A549 (cell line): ENCODE results near the gene ERICH6B. TPM values are rescaled to one million over a fixed set of nuclear protein-coding genes. Genes with fewer than 3 reads are reported as not detected.

Experiments
- ATAC-seq, 2 experiments: fragments of 200-7000 bp in 1 of 2; fragments of >200 bp in 1 of 2; cut with Nextera tagmentation in 1 of 2; cut with Tn5 transposase in 1 of 2; 3 replicates each; pipeline versions ENCODE4 v1.8.0 to v1.9.1; 2018 to 2020; ENCODE audit warnings: mild to moderate bottlenecking in 1 of 2, moderate library complexity in 1 of 2
- CTCF ChIA-PET: fragments of 300-600 bp; sonication (Branson Sonifier 250); formaldehyde crosslinking; extraction: SDS; loops from one replicate; lab custom pipeline; 2021; ENCODE audit warnings: antibody characterized with exemption, inconsistent platforms; lab: Yijun Ruan, JAX
- POLR2A ChIA-PET: fragments of 350-600 bp; formaldehyde crosslinking; extraction: SDS; loops from one replicate; lab custom pipeline; 2021; ENCODE audit warnings: antibody characterized with exemption, inconsistent platforms; lab: Yijun Ruan, JAX
- DNase-seq, 2 experiments: peaks; one replicate each; pipeline versions ENCODE4 v3.0.0 to v3.0.0-alpha.2; 2011 to 2016; ENCODE audit warnings: low read depth in 1 of 2, low spot score in 1 of 2
- FAIRE-seq: peaks from 2 replicates; lab custom pipeline; 2011; peaks lifted over from hg19 to GRCh38; lab: Jason Lieb, UNC
- H3K27ac ChIP-seq, 2 experiments: fragments of >200 bp; sonication (Bioruptor Twin); formaldehyde crosslinking; 3 replicates each; pipeline ENCODE4 v1.5.1; 2016 to 2017
- H3K4me1 ChIP-seq: fragments of >200 bp; sonication (Bioruptor Twin); formaldehyde crosslinking; 3 replicates; pipeline ENCODE4 v1.6.1; 2016
- H3K4me2 ChIP-seq: fragments of >200 bp; sonication (Bioruptor Twin); formaldehyde crosslinking; 3 replicates; pipeline ENCODE4 v1.6.1; 2016
- H3K4me3 ChIP-seq: fragments of >200 bp; sonication (Bioruptor Twin); formaldehyde crosslinking; 3 replicates; pipeline ENCODE4 v1.5.1; 2016
- H3K9me3 ChIP-seq: fragments of >200 bp; sonication (Bioruptor Twin); formaldehyde crosslinking; 3 replicates; pipeline ENCODE4 v1.6.1; 2016
- CHD4 ChIP-seq: fragments of 200-600 bp; sonication (generic); IDR thresholded peaks from 2 replicates; pipeline ENCODE4 v1.6.1; 2016; ENCODE audit warnings: antibody characterized with exemption, mild to moderate bottlenecking, borderline replicate concordance
- EHF ChIP-seq: fragments of 250-450 bp; sonication (Bioruptor Pico); IDR thresholded peaks from 2 replicates; pipeline ENCODE4 v1.5.0; 2020; ENCODE audit warnings: mild to moderate bottlenecking
- ELK1 ChIP-seq: fragments of 150-350 bp; IDR thresholded peaks from 2 replicates; pipeline ENCODE4 v1.6.1; 2014; ENCODE audit warnings: low read depth, mild to moderate bottlenecking, low read length
- FOSB ChIP-seq: fragments of 250-450 bp; sonication (Bioruptor Pico); IDR thresholded peaks from 2 replicates; pipeline ENCODE4 v1.5.0; 2020; ENCODE audit warnings: mild to moderate bottlenecking, moderate library complexity
- FOXS1 ChIP-seq: fragments of 250-450 bp; sonication (Bioruptor Pico); IDR thresholded peaks from 2 replicates; pipeline ENCODE4 v1.5.0; 2020; ENCODE audit warnings: mild to moderate bottlenecking, moderate library complexity
- HES2 ChIP-seq: fragments of >200 bp; sonication (Bioruptor Twin); formaldehyde crosslinking; IDR thresholded peaks from 2 replicates; pipeline ENCODE4 v1.6.1; 2016
- HMGXB4 ChIP-seq: fragments of 250-450 bp; sonication (Bioruptor Pico); IDR thresholded peaks from 2 replicates; pipeline ENCODE4 v1.5.0; 2021; ENCODE audit warnings: mild to moderate bottlenecking, moderate library complexity, borderline replicate concordance
- HOXA7 ChIP-seq: fragments of 250-450 bp; sonication (Bioruptor Pico); IDR thresholded peaks from 2 replicates; pipeline ENCODE4 v1.5.0; 2020; ENCODE audit warnings: mild to moderate bottlenecking, moderate library complexity
- HOXB13 ChIP-seq: fragments of 250-450 bp; sonication (Bioruptor Pico); IDR thresholded peaks from 2 replicates; pipeline ENCODE4 v1.5.0; 2020; ENCODE audit warnings: low read depth, mild to moderate bottlenecking, moderate library complexity
- HOXB5 ChIP-seq: fragments of 250-450 bp; sonication (Bioruptor Pico); IDR thresholded peaks from 2 replicates; pipeline ENCODE4 v1.5.0; 2020; ENCODE audit warnings: mild to moderate bottlenecking, moderate library complexity
- KDM1A ChIP-seq: fragments of 200-600 bp; sonication (generic); IDR thresholded peaks from 2 replicates; pipeline ENCODE4 v1.6.1; 2016; ENCODE audit warnings: low read depth, mild to moderate bottlenecking
- NPAS2 ChIP-seq: fragments of 250-450 bp; sonication (Bioruptor Pico); IDR thresholded peaks from 2 replicates; pipeline ENCODE4 v1.8.0; 2022; ENCODE audit warnings: mild to moderate bottlenecking, moderate library complexity, borderline replicate concordance
- PHF8 ChIP-seq: fragments of 200-600 bp; sonication (generic); IDR thresholded peaks from 2 replicates; pipeline ENCODE4 v1.6.1; 2016; ENCODE audit warnings: low read depth, mild to moderate bottlenecking, antibody characterized with exemption, moderate library complexity, borderline replicate concordance
- POLR2A ChIP-seq: IDR thresholded peaks from 2 replicates; pipeline ENCODE4 v1.6.1; 2012; ENCODE audit warnings: mild to moderate bottlenecking, low read length
- RAD21 ChIP-seq, 2 experiments: fragments of >200 bp in 1 of 2; sonication (Bioruptor Twin) in 1 of 2; formaldehyde crosslinking in 1 of 2; IDR thresholded peaks in 1 of 2; conservative IDR thresholded peaks in 1 of 2; 2 replicates in 1 of 2; 3 replicates in 1 of 2; pipeline ENCODE4 v1.6.1; 2012 to 2018; ENCODE audit warnings: inconsistent platforms in 1 of 2
- RARB ChIP-seq: fragments of 250-450 bp; sonication (Bioruptor Pico); IDR thresholded peaks from 2 replicates; pipeline ENCODE4 v1.8.0; 2021; ENCODE audit warnings: mild to moderate bottlenecking, moderate library complexity
- REST ChIP-seq: fragments of 200-600 bp; sonication (generic); IDR thresholded peaks from 2 replicates; pipeline ENCODE4 v1.6.1; 2016; ENCODE audit warnings: antibody characterized with exemption, mild to moderate bottlenecking, moderate library complexity
- USF2 ChIP-seq: fragments of 450-650 bp; IDR thresholded peaks from 2 replicates; pipeline ENCODE4 v1.6.1; 2014; ENCODE audit warnings: antibody characterized with exemption
- ZNF302 ChIP-seq: fragments of 250-450 bp; sonication (Bioruptor Pico); IDR thresholded peaks from 2 replicates; pipeline ENCODE4 v1.9.0; 2021; ENCODE audit warnings: inconsistent platforms, mild to moderate bottlenecking, moderate library complexity
- WGBS: methylation state at CpG from one replicate; pipeline ENCODE4 v1.1.6; 2017; ENCODE audit errors: missing lambda C conversion rate; 5-methylcytosine and 5-hydroxymethylcytosine counted together
- polyA plus RNA-seq, 4 experiments: library from polyadenylated mRNA; depleted of rRNA in 3 of 4; stranded (reverse); fragments of >200 nt; fragmentation: RNase III in 1 of 4; extraction: RNeasy Plus Mini Kit Qiagen cat#74134 plus additional on column Dnase treatment in 1 of 4; gene quantifications; 2 replicates in 3 of 4; 3 replicates in 1 of 4; pipeline ENCODE4 v1.2.3, GENCODE V29; 2011 to 2017

Gene ERICH6B
- polyA plus RNA-seq, 2 of the 4 experiments (the other 2 are of a cell fraction) = not detected

DNA sequence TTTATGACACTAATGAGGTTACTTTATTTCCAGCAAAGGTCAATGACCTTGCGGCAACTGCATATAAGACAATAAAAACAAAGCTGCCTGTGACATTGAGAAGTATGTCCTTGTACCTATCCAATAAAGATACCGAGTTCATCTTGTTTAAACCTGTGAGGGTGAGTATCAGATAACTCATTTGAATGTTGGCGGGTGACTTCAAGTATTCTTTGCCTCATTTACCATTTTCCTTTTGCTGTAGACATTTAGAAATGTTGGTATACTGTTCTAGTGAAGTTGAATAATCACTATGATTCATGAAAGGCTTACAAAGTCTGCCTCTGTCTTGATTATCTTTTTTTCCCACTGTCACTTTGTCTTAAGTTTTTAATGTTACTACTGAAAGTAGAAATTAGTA, 85.8 kb downstream of the ERICH6B start:
- ATAC-seq = no peak
- no peak for FAIRE-seq
- 75% methylated on average over 3 of the region's 3 CpGs for WGBS
- POLR2A ChIA-PET = no interaction called here
- Histone ChIP-seq H3K27ac (no peak overlapping the region; a peak in 1 of 6 replicates), H3K4me3 (no peak overlapping the region), H3K4me1 (peaks cover 39% of the 10 kb centered on the region), H3K4me2 (peak overlapping the region; percentile 55; the same call in 1 of the 3 replicates), H3K9me3 (no peaks in the 10 kb centered on the region)
- no peak for DNase-seq
- CTCF ChIA-PET = no interaction called here
- no peak for TF ChIP-seq HMGXB4 (CRISPR knock-in tag)
- no peak for TF ChIP-seq KDM1A
- no peak for TF ChIP-seq ELK1
- no peak for TF ChIP-seq CHD4
- no peak for TF ChIP-seq REST
- no peak for TF ChIP-seq HOXA7
- no peak for TF ChIP-seq HES2

DNA sequence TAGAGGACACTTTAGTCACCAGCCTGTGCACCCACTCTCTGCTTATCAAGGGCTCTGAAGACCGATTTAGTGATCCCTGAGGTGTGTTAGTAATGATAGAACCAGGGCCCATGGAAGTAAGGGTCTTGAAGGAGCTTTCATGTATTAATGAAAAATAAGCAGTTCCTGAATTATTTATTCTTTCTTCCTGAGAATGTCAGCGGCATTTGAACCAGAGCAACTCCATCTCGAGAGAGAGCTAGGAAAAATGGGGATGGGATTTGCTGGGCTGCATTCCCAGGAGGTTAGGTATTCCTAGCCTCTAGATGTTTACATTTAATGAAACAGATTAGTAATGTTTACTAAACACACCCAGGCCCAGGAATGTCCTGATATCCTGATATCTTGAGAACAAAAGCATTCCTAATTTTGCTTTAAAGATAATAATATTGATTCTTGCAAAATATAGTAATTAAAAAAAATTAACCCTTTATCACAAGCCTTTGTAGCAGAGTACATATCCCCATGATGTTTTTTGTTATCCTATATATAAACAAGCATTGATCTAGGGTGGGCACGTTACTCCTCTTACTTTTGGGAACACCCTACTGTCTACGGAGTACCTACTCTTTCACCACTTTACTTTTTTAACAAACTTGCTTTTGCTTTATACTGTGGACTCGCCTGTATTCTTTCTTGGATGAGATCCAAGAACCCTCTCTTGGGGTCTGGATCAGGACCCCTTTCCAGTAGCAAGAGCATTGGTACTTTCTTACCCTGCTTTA, 87.7 kb downstream of the ERICH6B start:
- Histone ChIP-seq H3K4me2 (peak overlapping the region; percentile 55), H3K4me1 (peaks cover 39% of the 10 kb centered on the region), H3K9me3 (no peaks in the 10 kb centered on the region), H3K27ac (peak overlapping the region; percentile 51 to 78), H3K4me3 (no peak overlapping the region)
- ATAC-seq (peak; percentile 43 to 97; a peak in 4 of 6 replicates), DNase-seq (peak in 1 of 2 experiments; percentile 71), FAIRE-seq (no peak)
- WGBS = 19% methylated on average over 6 of the region's 6 CpGs
- ChIA-PET POLR2A (no interaction called here), CTCF (no interaction called here)
- TF ChIP-seq HMGXB4 (CRISPR knock-in tag) (0 out of 2 replicates have a peak, but pooled peaks have one; percentile 52), ZNF302 (peak; percentile 99), PHF8 (no peak), USF2 (no peak), FOXS1 (CRISPR knock-in tag) (peak; percentile 98), FOSB (CRISPR knock-in tag) (peak; percentile 90; the same call in 1 of the 2 replicates), RARB (peak; percentile 72; the same call in 1 of the 2 replicates), REST (no peak), EHF (peak; percentile 99), NPAS2 (CRISPR knock-in tag) (peak; percentile 59; the same call in 1 of the 2 replicates), POLR2A (no peak), RAD21 (conservative IDR thresholded peaks at IDR 0.05 in 1 of 2, IDR thresholded peaks at IDR 0.05 in 1 of 2) (no peak), HOXB13 (CRISPR knock-in tag) (peak; percentile 93), HOXB5 (CRISPR knock-in tag) (peak; percentile 99)
